ENCODE data around the gene ZNF587.

DNA sequence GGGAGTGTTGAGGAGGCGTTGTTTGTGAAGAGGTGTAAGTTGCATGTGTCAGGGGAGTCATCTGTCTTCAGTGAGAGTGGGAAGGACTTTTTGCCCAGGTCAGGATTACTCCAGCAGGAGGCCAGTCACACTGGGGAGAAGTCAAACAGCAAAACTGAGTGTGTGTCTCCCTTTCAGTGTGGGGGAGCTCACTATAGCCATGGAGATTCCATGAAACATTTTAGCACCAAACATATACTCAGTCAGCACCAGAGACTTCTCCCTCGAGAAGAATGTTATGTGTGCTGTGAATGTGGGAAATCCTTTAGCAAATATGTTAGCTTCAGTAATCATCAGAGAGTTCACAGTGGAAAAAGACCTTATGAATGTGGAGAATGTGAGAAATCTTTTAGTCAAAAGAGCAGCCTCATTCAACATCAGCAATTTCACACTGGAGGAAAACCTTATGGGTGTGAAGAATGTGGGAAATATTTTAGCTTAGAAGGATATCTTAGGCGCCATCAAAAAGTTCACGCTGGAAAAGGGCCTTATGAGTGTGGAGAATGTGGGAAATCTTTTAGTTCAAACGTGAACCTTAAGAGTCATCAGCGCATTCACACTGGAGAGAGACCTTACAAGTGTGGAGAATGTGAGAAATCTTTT lies 8.4 kb upstream of the ZNF587 start:
- TF ChIP-seq POLR2AphosphoS5 (IDR thresholded peaks at IDR 0.05; ENCODE audit: borderline replicate concordance, low read depth, low read length) (no peak), EZH2 (IDR thresholded peaks at IDR 0.05) (no peak), FOXP2 (optimal IDR thresholded peaks at IDR 0.05; ENCODE audit: control extremely low read depth, extremely low read length, insufficient read depth) (no peak)
